HG03354 (cell line): ENCODE results near the gene RNLS.
A peak's percentile ranks its signal among the peaks of the same experiment; 100 is the strongest.
"Not testable (repeated sequence)": the region's sequence is repeated elsewhere in the genome, so short reads cannot be mapped to it uniquely, and the experiment has no call there.

Experiments used
- ATAC-seq: cut with Tn5 transposase; IDR thresholded peaks from one replicate; pipeline ENCODE4 v1.9.1; 2021; ENCODE audit warnings: mild to moderate bottlenecking; ENCODE audit not compliant: unreplicated experiment, poor library complexity, severe bottlenecking

The RNLS gene

GRCh38 chr10:88280518-88280917 is 302.6 kb downstream of the RNLS start:
- no peak for ATAC-seq

DNA sequence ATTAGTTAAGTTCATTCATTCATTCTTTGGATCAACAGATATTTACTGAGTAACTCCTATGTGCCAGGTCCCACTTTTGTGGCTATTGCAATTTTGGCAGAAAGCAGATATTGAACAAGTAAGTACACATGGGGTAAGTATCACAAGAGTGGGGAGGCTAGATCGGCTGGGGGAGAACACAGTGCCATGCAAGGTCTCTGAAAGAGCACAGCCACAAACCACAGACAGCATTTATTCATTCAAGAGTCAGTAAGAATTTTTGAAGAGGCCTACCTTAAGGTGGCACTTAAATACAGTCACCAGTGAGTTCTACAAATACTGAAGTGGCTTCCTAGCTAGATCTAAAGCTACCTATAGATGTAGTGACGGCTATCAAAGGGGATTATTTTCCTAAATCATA is 304.2 kb downstream of the RNLS start:
- no peak for ATAC-seq

DNA sequence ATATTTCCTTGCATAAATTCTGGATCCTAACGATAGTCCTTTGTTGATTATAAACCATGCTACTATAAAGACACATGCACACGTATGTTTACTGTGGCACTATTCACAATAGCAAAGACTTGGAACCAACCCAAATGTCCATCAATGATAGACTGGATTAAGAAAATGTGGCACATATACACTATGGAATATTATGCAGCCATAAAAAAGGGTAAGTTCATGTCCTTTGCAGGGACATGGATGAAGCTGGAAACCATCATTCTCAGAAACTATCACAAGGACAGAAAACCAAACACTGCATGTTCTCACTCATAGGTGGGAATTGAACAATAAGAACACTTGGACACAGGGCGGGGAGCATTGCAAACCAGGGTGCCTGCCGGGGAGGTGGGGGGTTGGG is 306.2 kb downstream of the RNLS start:
- ATAC-seq, result not testable (repeated sequence)

GRCh38 chr10:88274286-88274685 is 308.8 kb downstream of the RNLS start:
- no peak for ATAC-seq

- no peak for ATAC-seq
Measured at GRCh38 chr10:88273567-88273966, 309.6 kb downstream of the RNLS start.

DNA sequence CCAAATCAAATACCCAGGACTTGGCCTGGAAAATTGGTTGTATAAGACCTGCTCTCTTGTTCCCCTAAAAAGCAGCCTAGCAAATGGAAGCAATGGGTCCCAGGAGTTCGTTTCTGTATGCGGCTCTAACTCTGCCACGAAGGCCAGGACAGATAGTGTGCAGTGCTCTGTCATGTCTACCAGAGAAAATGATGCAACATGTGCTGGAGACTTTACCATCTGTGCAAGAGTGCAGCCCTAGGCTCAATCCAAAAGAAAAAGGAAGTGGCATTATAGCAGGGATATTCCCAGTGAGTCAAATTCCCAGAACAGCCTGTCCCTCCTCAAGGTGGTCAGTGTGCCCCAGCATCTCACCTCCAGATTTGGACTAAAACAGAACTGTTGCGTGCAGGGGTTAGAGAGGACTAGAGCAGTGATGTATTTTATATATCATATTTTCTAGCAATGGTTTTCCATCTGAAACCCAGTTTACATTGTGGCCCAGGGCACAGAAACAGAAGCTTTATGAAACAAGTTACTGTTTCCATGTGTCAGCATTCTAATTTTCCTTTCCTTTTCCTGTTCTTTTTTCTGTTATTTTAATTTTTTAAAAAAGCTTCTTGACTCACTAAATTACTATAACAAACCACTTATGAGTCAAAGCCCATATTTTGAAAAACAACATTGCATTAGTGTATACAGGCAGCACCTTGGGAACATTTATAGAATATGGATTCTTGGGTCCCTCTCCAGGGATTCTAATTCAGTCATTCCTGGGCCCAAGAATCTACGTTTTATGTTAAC is 311.2 kb downstream of the RNLS start:
- ATAC-seq, result peak; percentile 31

DNA sequence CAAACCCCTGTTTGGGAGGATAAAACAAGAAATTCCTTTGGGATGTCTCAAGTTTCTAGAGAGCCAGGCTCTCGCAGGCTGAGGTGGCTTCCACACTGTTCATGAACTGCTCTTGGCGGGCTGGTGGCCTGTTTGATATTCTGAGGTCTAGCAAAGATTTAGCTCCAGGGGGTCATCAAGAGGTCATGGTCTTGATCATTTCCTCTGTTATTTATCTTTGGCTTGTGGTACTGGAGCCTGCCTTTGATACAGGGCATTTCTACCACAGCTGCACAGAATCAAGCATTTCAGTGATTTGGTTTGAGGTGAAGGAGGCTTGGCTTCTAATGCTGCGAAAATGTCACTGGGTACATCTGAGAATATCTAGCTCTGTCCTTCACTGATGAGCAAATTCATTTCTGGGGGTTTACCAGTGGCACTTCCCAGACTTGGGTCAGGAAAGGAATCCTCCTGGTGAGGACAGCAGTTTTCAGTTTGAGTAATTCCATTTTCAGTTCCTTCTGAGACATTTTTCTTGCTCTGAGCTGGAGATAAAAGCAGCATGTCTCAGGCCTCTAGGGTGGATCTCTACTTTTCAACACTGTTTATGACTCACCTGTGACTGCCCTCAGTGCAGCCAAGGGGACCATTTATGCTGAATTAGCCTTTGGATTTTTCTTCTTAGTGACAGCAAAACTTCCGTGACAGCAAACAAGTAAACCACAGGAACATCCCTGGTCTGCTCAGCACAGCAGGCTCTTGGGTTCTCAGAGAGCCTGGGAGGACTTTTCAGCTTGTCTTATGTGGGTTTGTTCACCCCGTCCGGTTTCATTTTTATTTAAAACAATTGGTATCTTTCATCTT is 312.0 kb downstream of the RNLS start:
- ATAC-seq, result peak; percentile 89

DNA sequence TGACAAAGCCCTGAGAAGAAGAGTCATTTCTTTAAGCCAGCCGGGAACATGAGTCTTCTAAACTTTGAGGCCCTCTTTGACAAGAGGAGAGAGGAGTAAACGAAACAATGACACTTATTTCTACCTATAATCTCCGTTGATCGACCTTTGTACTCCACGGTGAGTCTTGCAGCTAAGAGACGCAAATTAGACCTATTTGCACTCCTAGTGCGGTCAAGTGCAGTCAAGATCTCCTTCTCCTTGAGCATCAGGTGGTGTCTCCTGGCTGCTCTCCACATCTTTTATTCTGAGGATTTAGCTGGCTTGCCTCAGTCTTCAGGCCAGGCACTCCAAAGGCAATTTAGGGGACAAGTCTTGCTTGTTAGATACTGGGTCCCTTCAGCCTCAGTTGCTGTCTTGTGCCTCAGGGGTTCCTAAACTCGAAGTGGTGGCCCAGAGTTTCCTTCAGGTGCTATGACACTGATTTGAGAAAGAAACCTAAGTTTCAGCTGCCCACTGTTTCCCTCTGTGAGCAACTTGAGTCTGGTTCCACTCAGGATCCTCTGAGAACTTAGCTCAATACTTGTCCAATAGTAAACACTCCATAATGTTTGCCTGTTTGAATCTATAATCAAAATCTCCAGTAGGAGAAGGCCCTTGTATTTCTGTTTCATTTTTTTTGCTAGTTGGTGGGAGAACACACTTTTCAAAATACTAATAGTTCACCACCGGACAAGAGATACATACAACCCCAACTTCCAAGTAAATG is 312.9 kb downstream of the RNLS start:
- no peak for ATAC-seq

DNA sequence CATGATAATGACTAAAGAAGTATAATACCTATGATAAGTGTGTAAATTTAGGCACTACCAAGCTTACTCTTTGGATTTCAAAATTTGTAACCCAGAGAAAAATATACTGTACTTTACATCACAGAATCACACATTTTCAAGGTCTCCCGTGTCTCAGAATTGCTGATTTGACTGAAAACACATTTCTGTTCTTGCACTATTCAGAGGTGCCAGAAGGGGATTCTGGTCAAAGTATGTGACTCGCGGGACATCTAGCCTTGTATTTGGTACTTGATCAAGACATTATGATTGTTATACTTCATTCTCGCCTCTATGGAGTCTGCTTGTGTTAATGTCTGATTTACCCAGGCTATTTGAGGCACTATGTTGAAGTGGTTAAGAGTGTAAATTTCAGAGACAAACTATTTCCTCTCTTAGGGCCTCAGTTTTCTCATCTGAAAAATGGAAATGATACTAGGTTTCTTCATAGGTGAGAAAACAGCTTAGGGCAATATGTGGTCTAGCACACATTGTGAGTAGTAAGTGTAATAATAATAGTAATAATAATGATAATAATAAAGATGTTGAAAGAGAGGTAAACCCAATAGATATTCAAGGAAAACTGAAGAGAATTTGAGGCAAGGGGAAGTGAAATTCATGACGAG is 320.4 kb downstream of the RNLS start:
- no peak for ATAC-seq

DNA sequence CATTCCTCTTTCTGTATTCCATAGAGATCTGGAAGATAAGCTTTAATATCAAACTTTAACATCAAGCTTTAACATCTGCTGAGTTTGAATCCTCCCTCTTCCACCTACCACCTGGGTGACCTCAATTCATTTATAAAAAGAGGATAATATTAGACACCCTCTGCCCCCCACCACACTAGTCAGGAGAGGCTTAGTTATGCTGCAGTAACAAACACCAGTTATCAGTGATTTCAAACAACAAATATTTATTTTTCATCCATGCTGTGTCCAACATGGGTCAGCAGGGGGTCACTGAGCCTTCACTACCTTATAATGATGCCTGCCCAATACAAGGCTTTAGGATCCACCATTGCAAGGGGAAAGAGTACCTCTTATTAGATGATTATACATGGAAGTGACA is 322.0 kb downstream of the RNLS start:
- ATAC-seq, result no peak

GRCh38 chr10:88260329-88261051 is 322.6 kb downstream of the RNLS start:
- no peak for ATAC-seq

DNA sequence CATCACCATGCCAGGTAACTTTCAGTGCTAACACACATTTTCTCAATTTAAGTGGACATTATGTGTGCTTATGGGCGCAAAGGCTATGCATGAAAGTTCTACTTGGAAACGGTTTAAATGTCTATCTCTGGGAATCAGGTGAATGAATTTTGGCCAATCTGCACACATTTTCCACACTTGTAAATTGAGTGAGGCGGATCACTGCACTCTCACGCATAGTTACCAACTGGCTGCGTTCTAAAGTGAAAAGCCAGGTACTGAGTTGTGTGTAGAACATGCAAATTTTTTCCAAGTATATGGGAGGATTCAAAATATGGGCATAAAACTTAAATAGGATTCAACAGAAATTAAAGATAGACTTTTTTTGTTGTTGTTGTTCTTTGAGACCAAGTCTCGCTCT is 323.7 kb downstream of the RNLS start:
- no peak for ATAC-seq

DNA sequence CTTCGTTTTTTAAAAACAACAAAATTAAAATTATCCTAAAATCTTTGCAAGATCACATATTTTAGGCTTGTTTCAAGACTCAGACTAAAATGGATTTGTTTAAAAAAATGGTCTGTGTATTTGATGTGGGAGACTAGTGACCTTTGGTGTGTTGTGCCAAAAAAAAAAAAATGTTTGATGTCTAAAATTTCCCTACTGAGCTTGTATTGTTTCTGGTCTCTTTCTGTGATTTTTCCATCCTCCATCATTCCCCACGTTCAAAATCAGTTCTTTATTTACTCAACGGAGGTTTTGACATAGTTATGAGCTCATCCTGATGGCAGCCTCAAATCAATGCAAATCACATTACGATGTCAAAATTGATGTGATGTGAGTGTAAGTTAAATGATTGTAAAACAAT is 326.2 kb downstream of the RNLS start:
- no peak for ATAC-seq

- ATAC-seq, result no peak
Measured at GRCh38 chr10:88256013-88256680, 327.0 kb downstream of the RNLS start.

GRCh38 chr10:88254091-88254490 is 329.0 kb downstream of the RNLS start:
- ATAC-seq, result no peak

GRCh38 chr10:88253622-88254021 is 329.5 kb downstream of the RNLS start:
- no peak for ATAC-seq

DNA sequence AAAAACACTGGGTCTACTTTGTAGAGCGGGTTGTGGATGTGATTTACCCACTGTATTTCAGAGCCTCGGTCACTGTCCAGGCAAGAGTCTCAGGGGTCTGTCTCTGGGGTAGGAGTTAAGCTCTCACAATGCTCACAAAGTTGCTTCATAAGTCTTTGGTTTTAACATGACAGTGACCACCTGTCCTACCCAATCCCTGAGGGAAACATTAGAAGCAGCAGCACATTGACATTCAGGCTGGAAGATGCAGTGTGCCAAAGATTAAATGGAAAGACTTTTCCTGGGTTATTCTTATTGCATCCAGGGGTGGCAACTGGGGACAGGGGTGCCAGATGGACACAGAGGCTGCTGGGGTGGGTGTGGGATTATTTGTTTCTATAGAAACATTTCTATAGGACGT is 330.0 kb downstream of the RNLS start:
- ATAC-seq, result no peak

DNA sequence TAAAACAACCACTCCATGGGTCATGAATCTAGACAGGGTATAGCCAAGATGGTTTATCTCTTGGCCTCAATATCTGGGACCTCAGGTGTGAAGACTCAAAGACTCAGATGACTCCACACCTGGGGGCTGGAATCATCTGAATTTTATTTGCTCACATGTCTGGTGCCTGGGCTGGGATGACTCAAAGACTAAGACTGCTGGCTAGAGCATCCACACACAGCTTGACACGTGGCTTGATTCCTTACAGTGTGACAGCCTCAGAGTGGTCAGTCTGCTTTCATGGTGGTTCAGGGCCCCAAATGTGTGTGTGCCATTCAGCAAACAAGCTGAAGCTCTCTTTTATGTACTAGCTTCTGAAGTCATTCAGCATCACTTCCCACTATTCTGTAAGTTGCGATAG is 333.7 kb downstream of the RNLS start:
- no peak for ATAC-seq

GRCh38 chr10:88246675-88247074 is 336.4 kb downstream of the RNLS start:
- no peak for ATAC-seq
